WTC11 (cell line): ENCODE measurements around the gene CPXM2.

ENCODE experiments used
- CREM ChIP-seq: sonication (generic); formaldehyde crosslinking; IDR thresholded peaks from 2 replicates; pipeline ENCODE4 v1.8.1; 2022; ENCODE audit warnings: mild to moderate bottlenecking, missing genetic modification reagents, moderate library complexity
- NR2C2 ChIP-seq: sonication (generic); formaldehyde crosslinking; IDR thresholded peaks from 2 replicates; pipeline ENCODE4 v1.8.0; 2022; ENCODE audit warnings: mild to moderate bottlenecking, missing genetic modification reagents
- ZNF263 ChIP-seq: sonication (generic); formaldehyde crosslinking; IDR thresholded peaks from 2 replicates; pipeline ENCODE4 v1.8.1; 2022; ENCODE audit warnings: low read depth, mild to moderate bottlenecking, moderate library complexity, missing genetic modification reagents
- TF ChIP-seq, protein P1 (sequence below): fragments of 200-600 bp; IDR thresholded peaks from 2 replicates; pipeline ENCODE4 v1.8.0; 2022; ENCODE audit warnings: antibody characterized with exemption
- TF ChIP-seq, protein P2 (sequence below): sonication (generic); formaldehyde crosslinking; IDR thresholded peaks from 2 replicates; pipeline ENCODE4 v1.8.1; 2022; ENCODE audit warnings: missing genetic modification reagents, borderline replicate concordance
- TF ChIP-seq, protein P3 (sequence below): fragments of 250-450 bp; sonication (Bioruptor Pico); IDR thresholded peaks from 2 replicates; pipeline ENCODE4 v2.1.2; 2022; ENCODE audit warnings: mild to moderate bottlenecking, moderate library complexity
- TF ChIP-seq, protein P4 (sequence below): sonication (generic); formaldehyde crosslinking; IDR thresholded peaks from 2 replicates; pipeline ENCODE4 v1.8.0; 2023; ENCODE audit warnings: mild to moderate bottlenecking, missing genetic modification reagents
- TF ChIP-seq, protein P5 (sequence below): sonication (generic); formaldehyde crosslinking; IDR thresholded peaks from 2 replicates; pipeline ENCODE4 v1.8.1; 2023; ENCODE audit warnings: mild to moderate bottlenecking, moderate library complexity, missing genetic modification reagents

GRCh38 chr10:123868038-123869019, 23.3 kb downstream of the CPXM2 start:
- TF ChIP-seq, protein P1, sequence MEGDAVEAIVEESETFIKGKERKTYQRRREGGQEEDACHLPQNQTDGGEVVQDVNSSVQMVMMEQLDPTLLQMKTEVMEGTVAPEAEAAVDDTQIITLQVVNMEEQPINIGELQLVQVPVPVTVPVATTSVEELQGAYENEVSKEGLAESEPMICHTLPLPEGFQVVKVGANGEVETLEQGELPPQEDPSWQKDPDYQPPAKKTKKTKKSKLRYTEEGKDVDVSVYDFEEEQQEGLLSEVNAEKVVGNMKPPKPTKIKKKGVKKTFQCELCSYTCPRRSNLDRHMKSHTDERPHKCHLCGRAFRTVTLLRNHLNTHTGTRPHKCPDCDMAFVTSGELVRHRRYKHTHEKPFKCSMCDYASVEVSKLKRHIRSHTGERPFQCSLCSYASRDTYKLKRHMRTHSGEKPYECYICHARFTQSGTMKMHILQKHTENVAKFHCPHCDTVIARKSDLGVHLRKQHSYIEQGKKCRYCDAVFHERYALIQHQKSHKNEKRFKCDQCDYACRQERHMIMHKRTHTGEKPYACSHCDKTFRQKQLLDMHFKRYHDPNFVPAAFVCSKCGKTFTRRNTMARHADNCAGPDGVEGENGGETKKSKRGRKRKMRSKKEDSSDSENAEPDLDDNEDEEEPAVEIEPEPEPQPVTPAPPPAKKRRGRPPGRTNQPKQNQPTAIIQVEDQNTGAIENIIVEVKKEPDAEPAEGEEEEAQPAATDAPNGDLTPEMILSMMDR, result no peak
- TF ChIP-seq, protein P2, sequence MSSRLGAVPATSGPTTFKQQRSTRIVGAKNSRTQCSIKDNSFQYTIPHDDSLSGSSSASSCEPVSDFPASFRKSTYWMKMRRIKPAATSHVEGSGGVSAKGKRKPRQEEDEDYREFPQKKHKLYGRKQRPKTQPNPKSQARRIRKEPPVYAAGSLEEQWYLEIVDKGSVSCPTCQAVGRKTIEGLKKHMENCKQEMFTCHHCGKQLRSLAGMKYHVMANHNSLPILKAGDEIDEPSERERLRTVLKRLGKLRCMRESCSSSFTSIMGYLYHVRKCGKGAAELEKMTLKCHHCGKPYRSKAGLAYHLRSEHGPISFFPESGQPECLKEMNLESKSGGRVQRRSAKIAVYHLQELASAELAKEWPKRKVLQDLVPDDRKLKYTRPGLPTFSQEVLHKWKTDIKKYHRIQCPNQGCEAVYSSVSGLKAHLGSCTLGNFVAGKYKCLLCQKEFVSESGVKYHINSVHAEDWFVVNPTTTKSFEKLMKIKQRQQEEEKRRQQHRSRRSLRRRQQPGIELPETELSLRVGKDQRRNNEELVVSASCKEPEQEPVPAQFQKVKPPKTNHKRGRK (CRISPR knock-in tag), result no peak
- TF ChIP-seq NR2C2 (CRISPR knock-in tag), result no peak
- TF ChIP-seq, protein P3, sequence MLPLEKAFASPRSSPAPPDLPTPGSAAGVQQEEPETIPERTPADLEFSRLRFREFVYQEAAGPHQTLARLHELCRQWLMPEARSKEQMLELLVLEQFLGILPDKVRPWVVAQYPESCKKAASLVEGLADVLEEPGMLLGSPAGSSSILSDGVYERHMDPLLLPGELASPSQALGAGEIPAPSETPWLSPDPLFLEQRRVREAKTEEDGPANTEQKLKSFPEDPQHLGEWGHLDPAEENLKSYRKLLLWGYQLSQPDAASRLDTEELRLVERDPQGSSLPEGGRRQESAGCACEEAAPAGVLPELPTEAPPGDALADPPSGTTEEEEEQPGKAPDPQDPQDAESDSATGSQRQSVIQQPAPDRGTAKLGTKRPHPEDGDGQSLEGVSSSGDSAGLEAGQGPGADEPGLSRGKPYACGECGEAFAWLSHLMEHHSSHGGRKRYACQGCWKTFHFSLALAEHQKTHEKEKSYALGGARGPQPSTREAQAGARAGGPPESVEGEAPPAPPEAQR (CRISPR knock-in tag), result no peak
- no peak for TF ChIP-seq ZNF263 (CRISPR knock-in tag)
- TF ChIP-seq, protein P4, sequence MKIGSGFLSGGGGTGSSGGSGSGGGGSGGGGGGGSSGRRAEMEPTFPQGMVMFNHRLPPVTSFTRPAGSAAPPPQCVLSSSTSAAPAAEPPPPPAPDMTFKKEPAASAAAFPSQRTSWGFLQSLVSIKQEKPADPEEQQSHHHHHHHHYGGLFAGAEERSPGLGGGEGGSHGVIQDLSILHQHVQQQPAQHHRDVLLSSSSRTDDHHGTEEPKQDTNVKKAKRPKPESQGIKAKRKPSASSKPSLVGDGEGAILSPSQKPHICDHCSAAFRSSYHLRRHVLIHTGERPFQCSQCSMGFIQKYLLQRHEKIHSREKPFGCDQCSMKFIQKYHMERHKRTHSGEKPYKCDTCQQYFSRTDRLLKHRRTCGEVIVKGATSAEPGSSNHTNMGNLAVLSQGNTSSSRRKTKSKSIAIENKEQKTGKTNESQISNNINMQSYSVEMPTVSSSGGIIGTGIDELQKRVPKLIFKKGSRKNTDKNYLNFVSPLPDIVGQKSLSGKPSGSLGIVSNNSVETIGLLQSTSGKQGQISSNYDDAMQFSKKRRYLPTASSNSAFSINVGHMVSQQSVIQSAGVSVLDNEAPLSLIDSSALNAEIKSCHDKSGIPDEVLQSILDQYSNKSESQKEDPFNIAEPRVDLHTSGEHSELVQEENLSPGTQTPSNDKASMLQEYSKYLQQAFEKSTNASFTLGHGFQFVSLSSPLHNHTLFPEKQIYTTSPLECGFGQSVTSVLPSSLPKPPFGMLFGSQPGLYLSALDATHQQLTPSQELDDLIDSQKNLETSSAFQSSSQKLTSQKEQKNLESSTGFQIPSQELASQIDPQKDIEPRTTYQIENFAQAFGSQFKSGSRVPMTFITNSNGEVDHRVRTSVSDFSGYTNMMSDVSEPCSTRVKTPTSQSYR (CRISPR knock-in tag), result no peak
- TF ChIP-seq, protein P5, sequence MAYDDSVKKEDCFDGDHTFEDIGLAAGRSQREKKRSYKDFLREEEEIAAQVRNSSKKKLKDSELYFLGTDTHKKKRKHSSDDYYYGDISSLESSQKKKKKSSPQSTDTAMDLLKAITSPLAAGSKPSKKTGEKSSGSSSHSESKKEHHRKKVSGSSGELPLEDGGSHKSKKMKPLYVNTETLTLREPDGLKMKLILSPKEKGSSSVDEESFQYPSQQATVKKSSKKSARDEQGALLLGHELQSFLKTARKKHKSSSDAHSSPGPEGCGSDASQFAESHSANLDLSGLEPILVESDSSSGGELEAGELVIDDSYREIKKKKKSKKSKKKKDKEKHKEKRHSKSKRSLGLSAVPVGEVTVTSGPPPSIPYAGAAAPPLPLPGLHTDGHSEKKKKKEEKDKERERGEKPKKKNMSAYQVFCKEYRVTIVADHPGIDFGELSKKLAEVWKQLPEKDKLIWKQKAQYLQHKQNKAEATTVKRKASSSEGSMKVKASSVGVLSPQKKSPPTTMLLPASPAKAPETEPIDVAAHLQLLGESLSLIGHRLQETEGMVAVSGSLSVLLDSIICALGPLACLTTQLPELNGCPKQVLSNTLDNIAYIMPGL, result no peak
- TF ChIP-seq CREM (CRISPR knock-in tag), result no peak
